ENCODE data around the gene MOSMO.
"Not testable (repeated sequence)": the region's sequence is repeated elsewhere in the genome, so short reads cannot be mapped to it uniquely, and the experiment has no call there.

MOSMO gene

DNA sequence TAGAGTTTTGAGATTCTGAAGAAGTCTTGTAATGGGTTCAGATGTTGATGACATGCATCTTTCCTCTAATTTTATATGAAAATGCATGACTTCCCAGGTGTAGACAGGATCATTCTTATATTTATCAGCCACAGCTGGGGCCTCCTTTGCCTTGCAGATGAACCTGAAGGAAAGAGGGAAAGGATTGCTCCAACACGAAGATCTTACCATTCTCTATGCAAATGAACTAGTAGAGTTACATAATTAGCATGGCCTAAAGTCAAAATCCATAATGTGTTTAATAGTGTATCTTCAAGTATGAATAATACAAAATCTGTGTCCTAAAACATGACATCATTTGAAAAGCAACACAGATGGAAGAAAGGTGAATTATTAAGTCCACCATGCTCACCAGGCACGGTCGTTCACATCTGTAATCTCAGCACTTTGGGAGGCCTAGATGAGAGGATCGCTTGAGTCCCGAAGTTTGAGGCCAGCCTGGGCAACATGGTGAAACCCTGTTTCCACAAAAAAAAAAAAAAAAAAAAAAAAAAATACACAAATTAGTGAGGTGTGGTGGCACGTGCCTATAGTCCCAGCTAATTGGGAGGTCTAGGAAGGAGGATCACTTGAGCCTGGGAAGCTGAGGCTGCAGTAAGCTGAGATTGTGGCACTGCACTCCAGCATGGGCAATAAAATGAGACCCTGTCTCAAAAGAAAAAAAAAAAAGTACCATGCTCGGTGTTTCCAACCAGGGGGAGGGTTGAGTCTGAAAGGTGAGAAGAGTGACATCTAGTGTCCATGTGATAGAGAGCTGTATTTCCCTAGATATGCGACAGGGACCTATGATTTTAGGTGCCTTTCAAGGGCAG is 90.7 kb downstream of the MOSMO start:
- Histone ChIP-seq H3K4me3 (ENCODE audit: low read depth, low read length) (no peak overlapping the region), H3K27me3 (no peaks in the 10 kb centered on the region; the same call in none of the 2 replicates), H3K36me3 (no peaks in the 10 kb centered on the region), H3K4me1 (no peaks in the 10 kb centered on the region), H3K9me3 (no peaks in the 10 kb centered on the region)
- peak; percentile 34 for DNase-seq
- TF ChIP-seq, protein P1, sequence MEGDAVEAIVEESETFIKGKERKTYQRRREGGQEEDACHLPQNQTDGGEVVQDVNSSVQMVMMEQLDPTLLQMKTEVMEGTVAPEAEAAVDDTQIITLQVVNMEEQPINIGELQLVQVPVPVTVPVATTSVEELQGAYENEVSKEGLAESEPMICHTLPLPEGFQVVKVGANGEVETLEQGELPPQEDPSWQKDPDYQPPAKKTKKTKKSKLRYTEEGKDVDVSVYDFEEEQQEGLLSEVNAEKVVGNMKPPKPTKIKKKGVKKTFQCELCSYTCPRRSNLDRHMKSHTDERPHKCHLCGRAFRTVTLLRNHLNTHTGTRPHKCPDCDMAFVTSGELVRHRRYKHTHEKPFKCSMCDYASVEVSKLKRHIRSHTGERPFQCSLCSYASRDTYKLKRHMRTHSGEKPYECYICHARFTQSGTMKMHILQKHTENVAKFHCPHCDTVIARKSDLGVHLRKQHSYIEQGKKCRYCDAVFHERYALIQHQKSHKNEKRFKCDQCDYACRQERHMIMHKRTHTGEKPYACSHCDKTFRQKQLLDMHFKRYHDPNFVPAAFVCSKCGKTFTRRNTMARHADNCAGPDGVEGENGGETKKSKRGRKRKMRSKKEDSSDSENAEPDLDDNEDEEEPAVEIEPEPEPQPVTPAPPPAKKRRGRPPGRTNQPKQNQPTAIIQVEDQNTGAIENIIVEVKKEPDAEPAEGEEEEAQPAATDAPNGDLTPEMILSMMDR (IDR thresholded peaks at IDR 0.05; ENCODE audit: low read depth, low read length), result peak; percentile 91

DNA sequence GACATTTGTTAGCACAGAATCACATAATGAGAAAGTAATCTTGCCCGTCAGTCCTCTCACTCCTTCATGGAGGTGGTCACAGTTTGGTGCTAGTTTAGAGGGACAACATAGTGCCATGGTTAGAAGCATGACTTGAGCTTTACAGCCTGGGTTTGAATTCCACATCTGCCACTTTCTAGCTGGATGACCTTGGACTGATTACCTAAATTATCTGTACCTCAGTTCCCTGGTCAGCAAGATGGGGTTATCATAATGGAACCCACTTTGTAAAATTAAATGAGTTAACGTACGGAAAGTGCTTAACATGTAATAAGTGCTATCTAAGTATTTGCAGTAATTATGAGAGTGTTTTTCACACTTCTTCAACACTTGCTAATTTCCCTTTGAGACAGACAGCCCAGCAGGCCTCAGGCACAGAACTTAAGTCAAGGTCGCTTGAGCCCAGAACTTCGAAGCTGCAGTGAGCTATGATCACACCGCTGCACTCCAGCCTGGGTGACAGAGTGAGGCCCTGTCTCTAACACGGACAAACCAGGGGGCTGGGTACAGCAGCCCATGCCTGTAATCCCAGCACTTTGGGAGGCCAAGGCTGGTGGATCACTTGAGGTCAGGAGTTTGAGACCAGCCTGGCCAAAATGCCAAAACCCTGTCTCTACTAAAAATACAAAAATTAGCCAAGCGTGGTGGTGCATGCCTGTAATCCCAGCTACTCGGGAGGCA is 91.5 kb downstream of the MOSMO start:
- Histone ChIP-seq H3K4me3 (ENCODE audit: low read depth, low read length) (no peak overlapping the region), H3K36me3 (no peaks in the 10 kb centered on the region), H3K9me3 (no peaks in the 10 kb centered on the region), H3K4me1 (no peaks in the 10 kb centered on the region), H3K27me3 (no peaks in the 10 kb centered on the region; the same call in none of the 2 replicates)
- DNase-seq, result no peak
- TF ChIP-seq, protein P1 (IDR thresholded peaks at IDR 0.05; ENCODE audit: low read depth, low read length), result no peak

DNA sequence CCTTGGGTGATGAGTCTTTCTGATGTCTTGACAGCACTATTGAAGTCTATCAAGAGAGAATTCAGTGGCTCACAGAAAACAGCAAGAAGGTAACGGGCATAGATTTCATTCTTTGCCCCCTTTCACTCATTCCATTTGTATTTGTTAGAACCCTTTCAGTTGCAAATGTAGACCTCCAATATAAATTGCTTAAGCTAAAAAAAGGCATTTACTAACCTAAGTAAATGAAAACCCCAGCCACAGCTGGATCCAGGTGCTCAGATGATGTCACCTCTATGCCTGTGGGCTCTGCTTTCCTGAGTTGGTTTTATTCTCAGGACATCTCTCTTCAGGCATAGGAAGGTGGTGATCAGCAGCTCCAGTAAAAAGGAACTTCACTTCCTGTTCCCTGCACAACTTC is 95.5 kb downstream of the MOSMO start:
- TF ChIP-seq, protein P1 (IDR thresholded peaks at IDR 0.05; ENCODE audit: low read depth, low read length), result no peak
- no peak for DNase-seq
- Histone ChIP-seq H3K4me1 (no peaks in the 10 kb centered on the region), H3K27me3 (peaks cover 3% of the 10 kb centered on the region), H3K36me3 (no peaks in the 10 kb centered on the region), H3K4me3 (ENCODE audit: low read depth, low read length) (no peak overlapping the region), H3K9me3 (no peaks in the 10 kb centered on the region)

DNA sequence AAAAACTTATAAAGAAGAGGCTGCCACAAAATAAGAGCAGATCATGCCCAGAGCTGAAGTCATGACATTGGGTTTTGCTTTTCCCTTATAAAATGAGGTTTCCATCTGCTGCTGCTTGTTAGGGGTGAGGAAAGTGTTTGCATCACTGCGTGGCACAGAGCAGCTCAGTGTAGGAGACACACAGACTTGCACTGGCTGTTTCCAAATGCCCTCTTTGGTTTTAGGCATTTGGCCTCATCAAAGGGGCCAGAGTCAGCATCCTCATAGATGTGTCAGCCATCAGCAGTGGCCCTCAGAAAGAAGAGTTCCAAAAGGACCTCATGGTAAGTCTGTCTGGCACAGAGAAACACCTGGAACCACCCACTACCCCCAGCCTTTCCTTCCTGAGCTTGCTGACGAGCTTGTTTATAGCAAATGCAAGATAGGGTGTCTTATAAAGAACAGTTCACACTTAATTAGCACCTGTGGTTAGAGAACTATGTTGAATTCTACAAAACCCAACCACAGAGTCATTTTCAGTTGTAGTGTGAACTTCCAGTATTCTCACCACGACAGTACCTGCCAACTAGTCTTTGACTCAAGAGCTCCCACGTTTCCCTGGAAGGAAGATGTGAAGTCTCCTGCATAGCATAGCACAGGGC is 101.5 kb downstream of the MOSMO start:
- TF ChIP-seq, protein P1 (IDR thresholded peaks at IDR 0.05; ENCODE audit: low read depth, low read length), result no peak
- no peak for DNase-seq
- H3K27me3 ChIP-seq, result peaks cover 15% of the 10 kb centered on the region
- H3K9me3 ChIP-seq, result no peaks in the 10 kb centered on the region
- no peaks in the 10 kb centered on the region for H3K4me1 ChIP-seq
- no peak overlapping the region for H3K4me3 ChIP-seq (ENCODE audit: low read depth, low read length)
- H3K36me3 ChIP-seq, result no peaks in the 10 kb centered on the region

DNA sequence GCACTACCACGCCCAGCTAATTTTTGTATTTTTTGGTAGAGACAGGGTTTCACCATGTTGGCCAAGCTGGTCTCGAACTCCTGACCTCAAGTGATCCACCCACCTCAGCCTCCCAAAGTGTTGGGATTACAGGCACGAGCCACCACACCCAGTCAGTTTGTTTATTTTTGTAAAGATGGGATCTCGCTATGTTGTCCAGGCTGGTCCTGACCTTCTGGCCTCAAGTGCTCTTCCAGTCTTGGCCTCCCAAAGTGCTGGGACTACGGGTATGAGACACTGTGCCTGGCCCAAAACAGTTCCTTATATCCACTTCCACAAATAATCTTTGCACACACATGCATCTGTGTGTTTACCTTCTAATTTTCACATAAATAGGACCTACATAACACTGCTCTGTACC is 103.7 kb downstream of the MOSMO start:
- H3K9me3 ChIP-seq; H3K4me3 ChIP-seq (ENCODE audit: low read depth, low read length); DNase-seq; H3K36me3 ChIP-seq; H3K4me1 ChIP-seq: not testable (repeated sequence)
- H3K27me3 ChIP-seq, result peaks cover 15% of the 10 kb centered on the region

DNA sequence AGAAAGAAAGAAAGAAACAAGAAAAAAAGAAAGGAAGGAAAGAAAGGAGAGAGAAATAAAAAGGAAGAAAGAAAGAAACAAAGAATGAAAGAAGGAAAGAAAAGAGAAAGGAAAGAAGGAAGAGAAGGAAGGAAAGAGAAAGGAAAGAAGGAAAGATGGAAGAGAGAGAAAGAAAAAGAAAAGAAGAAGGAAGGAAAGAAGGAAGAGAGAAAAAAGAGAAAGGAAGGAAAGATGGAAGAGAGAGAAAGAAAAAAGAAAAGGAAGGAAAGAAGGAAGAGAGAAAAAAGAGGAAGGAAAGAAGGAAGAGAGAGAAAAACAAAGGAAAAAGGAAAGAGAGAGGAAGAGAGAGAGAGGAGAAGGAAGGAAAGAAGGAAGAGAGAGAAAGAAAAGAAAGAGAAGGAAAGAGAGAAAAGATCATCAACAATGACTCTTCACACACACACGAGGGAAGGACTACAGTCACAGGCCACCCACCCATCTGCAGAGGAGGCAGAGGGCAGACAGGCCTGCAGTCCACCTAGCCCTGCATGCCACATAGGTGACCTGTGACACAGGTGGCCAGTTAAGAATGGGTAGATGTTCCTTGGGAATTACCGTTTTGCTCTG is 108.3 kb downstream of the MOSMO start:
- Histone ChIP-seq H3K4me1 (no peaks in the 10 kb centered on the region), H3K9me3 (no peaks in the 10 kb centered on the region), H3K36me3 (no peaks in the 10 kb centered on the region), H3K4me3 (ENCODE audit: low read depth, low read length) (no peak overlapping the region), H3K27me3 (peaks cover 4% of the 10 kb centered on the region)
- no peak for DNase-seq
- TF ChIP-seq, protein P1 (IDR thresholded peaks at IDR 0.05; ENCODE audit: low read depth, low read length), result no peak
